GM19463 (cell line): ENCODE measurements around the gene ATG10.
"Not testable (repeated sequence)": the region's sequence is repeated elsewhere in the genome, so short reads cannot be mapped to it uniquely, and the experiment has no call there.

Source experiments
- ATAC-seq: cut with Tn5 transposase; IDR thresholded peaks from one replicate; pipeline ENCODE4 v1.9.1; 2021; ENCODE audit warnings: mild to moderate bottlenecking, moderate library complexity; ENCODE audit not compliant: unreplicated experiment

ATG10 gene

DNA sequence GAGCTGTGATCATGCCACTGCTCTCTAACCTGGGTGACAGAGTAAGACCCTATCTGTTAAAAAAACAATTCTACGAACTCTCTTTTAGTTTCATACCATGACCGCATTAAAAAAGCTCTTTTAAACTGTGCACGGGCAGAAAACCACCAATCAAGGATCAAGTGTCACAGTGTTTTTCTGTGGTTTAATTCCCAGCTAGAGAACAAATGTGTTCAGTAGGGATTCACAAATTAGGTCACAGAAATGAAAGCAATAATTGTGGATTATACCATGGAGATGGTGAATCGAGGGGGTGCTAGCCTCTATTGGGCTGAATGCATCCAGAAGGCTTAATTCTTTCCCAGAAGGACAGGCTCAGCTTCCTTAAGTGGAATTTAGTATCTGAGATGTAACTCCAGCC is 79.1 kb downstream of the ATG10 start:
- no peak for ATAC-seq

DNA sequence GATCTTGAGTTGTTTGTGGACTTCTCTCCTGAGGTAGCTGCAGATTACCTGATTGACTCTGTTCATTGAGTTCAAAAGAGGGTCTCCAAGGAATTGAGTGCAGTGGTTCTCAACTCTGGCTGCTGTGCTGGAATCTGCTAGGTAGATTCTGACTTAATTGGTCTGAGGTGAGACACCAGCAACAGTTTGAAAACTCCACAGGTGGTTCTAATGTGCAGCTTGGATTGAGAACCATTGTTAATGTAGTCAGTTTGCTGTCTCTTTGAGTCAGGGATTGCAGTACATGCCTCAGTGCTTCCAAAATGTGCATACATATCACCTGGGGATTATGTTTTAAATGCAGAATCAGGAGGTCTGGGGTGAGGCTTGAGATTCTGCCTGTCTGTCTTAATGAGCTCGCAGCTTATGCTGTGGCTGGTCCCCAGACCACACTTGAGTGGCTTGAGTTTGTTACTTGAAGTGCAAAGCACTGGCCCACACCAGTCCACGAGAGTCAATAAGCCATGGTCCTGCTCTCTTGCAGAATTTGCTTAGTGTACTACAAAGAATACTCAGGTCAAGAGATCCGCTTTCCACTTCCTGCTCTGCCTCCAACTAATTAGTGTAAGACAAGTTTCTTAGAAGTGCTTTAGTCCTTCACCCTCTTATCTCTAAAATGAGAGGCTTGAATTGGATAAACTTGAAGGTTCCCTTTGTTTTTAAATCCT is 82.3 kb downstream of the ATG10 start:
- no peak for ATAC-seq

DNA sequence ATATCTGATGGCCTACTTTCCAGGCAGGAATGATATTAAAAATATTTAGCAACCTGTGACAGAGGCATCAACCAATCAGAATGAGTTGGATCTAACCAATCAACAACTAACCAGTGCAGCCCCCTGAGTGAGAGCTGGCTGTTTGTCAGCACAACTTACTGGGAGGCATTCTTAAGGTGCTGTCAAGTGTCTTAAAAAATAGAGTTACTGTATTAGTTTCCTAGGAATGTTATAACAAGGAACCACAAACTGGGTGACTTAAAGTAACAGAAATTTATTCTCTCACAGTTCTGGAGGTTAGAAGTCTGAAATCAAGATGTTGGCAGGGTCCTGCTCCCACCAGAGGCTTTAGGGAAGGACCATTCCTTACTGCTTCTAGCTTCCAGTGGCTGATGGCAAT is 85.2 kb downstream of the ATG10 start:
- no peak for ATAC-seq

DNA sequence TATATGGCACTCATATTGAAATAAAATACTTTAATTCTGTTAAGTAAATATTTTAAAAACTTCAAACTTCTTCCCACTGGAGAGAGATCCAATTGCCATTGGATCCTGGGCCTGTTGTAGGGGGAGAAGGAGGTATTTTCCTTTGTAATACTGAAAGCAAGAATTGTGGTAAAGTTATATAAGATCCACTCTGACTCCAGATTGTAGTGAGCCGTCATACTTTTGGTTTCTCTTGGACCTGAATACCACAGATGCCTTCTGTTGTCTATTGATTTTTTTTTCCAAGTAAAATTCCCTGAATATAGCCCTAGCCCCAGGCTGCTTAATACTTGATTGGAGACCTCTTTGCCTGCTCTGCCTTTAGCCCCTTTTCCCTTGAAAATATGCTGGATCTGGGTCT is 86.9 kb downstream of the ATG10 start:
- ATAC-seq: peak; percentile 62

DNA sequence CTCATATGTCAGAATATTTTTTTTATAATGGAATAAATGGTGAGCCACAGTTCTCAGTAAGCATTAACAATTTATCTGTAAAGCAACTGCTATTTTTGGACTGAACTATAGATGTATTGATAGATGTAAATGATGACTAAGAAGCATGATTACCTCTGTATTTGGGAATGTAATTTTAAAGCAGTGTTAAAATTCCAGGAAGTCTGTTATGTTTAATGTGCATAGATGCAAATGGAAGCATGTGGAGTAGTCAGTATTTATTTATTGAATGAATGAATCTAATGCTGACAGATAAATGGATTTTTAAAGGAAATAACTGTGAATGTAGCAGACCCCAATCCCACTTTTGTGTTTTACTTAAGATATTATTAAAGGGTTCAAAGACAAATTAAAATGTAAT is 95.0 kb downstream of the ATG10 start:
- no peak for ATAC-seq

DNA sequence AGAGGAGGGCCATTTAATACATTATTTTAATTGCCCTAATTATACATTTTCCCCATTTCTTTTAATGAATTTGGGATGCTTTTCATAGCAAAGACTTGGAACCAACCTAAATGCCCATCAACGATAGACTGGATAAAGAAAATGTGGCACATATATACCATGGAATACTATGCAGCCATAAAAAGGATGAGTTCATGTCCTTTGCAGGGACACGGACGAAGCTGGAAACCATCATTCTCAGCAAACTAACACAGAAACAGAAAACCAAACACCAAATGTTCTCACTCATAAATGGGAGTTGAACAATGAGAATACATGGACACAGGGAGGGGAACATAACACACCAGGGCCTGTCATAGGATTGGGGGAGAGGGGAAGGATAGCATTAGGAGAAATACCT is 96.2 kb downstream of the ATG10 start:
- not testable (repeated sequence) for ATAC-seq

DNA sequence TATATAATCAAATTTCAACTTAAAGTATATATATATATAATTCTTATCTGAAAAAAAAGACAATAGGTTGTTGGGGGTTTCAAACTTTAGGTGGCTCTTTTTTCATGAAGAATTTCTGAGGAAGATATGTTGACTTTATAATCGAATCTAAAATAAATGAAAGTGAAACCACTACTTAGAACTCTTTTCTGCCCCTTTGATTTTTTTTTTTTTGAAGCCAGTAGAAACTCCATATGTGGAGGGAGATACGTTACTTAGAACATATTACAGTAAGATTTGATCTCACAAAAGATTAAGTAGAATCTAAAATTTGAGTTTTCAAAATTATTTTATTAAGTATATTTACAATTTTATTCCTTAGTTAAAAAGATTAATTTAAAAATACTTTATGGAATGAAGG is 96.9 kb downstream of the ATG10 start:
- no peak for ATAC-seq

DNA sequence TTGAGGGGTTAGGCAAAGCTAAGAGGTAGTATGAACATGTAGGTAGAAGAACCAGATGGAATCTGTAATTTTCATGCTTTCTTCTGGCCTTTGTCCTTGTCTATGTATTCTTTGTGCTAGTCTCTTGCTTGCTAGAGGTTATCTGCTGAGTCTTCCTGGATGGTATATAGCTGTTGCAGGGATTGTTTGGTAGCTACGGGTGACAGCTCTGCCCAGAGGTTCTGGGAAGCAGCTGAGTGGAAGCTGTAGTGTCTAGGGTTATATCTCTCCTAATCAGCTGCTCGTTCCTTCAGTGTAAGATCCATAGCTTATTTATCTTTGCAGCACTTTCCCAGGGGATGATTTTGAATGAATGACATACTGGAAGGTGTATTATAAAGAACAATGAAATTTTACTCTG is 100.3 kb downstream of the ATG10 start:
- no peak for ATAC-seq

DNA sequence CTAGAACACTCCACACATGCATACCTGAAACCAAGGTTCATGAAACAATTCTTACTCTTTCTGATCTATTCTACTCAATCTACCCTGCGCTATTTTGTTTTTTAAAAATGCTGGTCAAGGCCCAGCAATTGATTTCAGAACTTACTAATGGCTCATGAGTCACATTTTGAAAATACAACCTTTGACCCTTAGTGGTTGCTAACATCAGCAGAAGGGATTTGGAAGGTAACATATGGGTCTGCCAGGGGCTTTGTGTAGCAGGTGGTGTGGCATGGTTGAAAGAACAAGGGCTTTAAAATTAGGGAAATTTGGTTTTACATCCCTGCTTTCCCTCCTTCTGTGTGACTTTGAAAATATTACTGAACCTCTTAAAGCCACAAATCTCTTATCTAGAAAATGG is 101.4 kb downstream of the ATG10 start:
- ATAC-seq: no peak

DNA sequence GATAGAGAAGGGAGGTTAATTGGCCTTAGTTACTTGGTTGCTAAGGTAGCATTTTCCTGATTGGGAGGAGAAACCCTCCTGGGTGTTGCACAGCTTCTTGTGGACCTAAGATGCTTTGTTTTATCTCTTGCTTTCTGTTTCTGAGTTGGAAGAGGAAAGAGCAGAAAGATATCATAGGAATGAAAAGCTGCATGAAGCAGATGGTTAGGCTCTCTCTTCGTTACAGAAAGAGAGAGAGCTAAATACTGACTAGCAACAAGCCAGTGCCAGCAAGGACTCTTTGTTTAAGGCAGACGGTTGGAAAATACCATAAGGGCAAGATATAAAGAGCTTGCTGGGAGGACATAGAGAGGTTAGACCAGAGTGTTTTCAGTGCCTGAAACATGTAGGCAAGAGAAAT is 103.1 kb downstream of the ATG10 start:
- no peak for ATAC-seq

DNA sequence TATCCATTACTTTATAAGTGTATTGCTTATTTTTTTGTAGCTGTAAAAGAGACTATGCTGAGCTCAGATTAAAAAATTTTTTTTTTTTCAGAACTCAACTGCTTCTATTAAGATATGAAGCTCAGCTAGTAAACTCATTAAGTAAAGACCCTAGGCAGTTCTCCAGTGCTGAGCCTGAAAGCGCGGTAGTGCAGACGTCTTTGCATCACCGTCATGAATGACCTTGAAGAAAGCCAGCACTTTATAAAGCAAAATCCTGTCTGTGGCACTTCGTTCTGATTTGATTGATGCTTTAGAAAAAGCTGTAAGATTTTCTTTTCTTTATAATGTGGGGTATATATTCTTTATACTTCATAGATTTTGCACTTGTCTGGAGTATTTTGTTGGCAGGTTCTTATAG is 105.7 kb downstream of the ATG10 start:
- no peak for ATAC-seq

DNA sequence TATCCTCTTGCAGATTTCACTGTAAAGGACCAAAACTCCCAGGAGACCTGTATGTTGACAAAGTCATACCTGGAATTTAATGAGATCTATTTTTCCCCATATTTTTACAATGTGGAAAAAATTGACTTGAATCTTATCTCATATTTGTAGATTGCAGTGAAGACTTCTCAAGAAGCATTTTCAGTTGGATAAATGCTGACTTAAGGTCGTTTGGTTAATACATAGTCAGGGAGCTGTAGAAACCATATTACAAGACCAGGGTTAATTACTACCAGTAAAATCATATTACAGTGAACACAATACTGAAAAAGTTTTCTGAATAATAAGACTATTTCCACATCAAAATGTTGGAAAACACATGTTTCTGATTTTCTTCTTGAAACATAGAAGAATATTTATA is 119.8 kb downstream of the ATG10 start:
- ATAC-seq: no peak

DNA sequence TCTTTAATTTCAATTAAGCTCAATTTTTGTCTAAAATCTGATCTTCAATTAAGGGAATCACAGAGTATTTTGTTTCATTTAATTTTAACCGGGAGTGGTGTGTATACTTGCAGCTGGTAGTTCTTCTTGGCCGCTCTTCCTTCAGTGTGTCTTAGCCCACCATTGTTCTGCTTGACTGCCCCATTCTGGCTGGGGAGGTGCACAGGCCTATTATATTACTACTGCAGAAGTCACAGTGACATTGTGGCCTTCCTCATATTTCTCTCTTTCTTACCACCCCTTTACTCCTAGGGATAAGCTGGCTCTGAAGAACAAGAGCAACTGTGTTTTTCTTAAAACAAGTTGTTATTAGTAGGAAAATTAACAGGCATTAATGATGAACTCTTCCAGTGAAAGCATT is 123.7 kb downstream of the ATG10 start:
- no peak for ATAC-seq

DNA sequence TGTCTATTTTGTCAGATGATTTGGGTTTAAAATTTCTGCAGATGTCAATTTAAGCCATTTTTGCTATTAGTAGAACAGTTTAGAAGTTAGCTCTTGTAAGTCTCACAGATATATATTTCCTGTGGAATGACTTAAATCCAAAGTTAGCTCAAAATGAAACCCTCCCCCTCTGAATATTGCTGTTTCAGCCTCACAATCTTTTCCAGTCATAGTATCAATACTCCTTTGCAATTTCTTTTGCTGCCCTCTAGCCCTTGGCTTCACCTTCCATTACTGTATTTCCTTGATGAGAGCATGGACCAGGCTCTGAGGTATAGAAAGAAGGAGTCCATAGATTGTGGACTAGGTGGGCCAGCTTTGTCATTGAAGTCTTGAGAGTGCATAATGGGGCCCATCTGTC is 124.4 kb downstream of the ATG10 start:
- ATAC-seq: no peak

DNA sequence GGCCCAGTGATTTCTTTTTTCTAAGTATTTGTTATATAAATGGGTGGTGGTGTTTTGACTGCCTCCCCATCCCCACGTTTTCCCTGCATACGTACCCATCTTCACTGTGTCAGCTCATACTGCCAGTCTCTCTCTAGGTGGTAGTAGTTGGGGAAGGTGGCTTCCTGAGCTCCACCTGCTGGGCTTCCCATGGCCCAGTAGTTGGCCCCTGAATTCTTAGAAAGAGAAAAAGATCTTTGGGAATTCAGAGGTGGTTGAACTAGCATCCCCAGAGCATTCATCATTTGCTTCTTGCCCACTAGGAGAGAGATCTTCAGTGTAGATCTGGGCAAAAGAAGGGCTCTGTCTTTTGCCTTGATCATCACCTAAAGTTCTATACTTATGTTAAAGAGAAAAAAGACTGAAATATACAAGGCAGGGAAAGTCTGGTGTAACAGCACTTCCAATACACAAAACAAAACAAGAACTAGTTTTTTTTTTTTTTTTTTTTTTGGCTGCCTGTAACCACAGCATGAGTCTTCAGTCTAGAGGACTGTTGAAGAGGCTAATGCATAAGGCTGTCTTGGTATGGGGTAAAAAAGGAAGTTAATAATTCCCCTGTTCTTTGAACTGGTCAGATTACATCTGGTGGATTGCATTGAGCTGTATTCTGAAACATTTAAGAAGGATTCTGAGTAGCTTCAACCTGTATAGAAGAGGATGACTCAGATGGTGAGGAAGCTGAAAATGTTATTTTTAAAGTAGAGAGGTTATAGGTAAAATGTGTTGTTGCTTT is 128.7 kb downstream of the ATG10 start:
- peak; percentile 91 for ATAC-seq

DNA sequence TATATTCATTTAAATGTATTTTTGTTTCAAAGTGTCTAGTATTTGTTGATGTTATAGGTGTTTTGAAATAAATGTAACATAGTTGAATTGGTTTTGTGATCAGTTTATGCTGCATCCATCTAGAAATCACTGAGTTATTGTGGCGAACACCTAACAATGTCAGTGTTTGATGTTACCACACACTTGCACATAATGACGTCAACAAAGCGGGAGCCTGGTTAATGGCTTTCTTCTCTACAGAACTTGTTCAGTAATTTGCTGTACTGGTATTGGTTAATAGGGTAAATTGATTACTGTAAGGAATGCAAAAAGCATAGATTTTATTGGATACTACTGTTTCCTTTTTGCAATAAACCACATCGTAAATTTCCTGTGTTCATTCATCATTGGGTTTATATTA is 133.0 kb downstream of the ATG10 start:
- ATAC-seq: no peak

DNA sequence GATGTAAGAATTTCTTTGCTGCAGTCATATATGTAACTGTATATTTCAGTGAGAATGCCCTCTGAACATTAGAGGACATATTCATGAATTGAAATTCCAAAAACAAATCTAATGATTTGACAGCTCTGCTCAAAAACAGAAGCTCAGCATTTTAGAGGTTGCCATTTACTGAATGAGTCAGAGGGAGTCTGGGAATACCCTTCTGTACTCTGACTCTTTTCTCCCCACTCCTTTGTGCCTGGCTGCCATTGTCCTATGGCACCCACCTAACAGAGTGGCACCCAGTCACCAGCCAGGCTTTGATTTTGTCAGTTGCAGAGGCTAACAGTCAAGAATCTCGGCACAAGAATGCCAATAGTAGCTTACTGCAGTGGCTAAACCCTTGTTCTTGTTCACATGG is 133.6 kb downstream of the ATG10 start:
- peak; percentile 40 for ATAC-seq

DNA sequence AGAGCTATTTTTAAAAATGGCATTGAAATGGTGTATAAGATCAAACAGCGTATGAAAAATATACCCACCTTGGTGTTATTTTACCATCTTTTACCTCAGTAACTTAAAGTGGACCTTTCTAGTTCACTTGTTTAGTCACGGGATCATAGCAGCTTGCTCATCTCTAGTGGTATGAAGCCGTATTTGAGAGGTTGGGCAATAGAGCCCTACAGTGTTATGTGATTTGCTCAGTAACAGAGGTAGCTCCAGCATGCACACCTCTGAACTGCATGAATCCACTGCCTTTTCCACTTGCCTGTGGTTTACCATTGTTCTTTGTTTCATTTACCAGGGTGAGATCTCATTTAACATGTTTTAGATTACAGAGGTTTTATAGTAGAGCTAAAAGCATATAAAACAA is 134.4 kb downstream of the ATG10 start:
- no peak for ATAC-seq

DNA sequence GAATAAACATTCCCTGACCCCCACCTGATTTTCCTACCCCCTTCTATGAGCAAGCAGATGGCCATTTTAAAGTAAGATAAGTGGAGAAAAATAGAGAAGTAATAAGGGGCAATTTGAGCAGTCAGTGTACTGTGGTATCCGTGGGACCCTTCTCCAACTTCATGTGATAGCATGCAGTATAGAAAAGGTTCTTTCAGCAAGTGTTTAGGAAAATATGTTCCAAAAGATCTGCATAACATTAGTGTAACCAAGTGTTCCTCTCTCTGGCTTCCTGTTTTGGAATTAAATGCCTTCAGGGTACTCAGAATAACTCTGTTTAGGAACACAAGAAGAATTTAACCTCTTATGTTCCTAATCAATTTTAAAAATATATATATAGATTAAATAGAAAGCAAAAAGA is 134.9 kb downstream of the ATG10 start:
- ATAC-seq: no peak

DNA sequence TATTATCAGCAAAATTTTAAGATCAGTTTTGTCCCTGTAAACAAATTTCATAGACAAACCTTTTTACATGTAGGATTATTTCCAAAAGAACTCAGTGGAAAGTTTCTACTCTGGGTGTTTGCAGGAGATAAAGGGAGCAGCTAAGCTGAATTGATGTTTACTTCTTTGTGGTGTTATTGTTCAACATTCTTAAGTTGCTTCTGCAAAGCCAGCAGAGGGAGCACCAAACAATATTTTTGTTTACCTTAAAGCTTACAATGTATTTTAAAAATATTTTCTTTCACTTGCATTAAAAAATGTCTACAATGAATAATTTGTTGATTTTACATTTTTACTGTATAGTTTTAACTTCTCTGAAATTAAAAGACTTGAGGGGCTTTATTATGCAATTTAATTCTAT is 135.4 kb downstream of the ATG10 start:
- no peak for ATAC-seq

DNA sequence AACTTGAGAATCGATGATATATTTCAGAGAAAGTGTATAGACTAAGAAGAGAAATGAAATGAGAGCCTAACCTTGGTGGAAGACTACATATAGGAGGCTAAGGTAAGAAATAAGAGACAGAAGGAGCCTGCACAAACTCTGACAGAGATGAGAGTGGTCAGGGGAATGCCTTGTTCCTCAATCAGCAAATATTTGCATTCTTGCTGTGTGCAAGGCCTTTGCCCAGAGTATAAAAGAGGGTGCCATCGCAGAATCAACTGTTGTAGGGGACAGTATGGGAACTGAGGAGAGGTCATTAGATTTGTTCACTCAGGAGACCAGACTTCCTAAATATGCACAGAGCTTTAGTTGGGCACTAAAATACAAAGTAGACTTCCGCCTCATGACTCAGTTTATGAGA is 137.2 kb downstream of the ATG10 start:
- ATAC-seq: no peak

DNA sequence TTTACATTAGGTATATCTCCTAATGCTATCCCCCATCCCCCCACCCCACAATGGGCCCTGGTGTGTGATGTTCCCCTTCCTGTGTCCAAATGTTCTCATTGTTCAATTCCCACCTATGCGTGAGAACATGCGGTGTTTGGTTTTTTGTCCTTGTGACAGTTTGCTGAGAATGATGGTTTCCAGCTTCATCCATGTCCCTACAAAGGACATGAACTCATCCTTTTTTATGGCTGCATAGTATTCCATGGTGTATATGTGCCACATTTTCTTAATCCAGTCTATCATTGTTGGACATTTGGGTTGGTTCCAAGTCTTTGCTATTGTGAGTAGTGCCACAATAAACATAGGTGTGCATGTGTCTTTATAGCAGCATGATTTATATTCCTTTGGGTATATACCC is 138.1 kb downstream of the ATG10 start:
- ATAC-seq: not testable (repeated sequence)

DNA sequence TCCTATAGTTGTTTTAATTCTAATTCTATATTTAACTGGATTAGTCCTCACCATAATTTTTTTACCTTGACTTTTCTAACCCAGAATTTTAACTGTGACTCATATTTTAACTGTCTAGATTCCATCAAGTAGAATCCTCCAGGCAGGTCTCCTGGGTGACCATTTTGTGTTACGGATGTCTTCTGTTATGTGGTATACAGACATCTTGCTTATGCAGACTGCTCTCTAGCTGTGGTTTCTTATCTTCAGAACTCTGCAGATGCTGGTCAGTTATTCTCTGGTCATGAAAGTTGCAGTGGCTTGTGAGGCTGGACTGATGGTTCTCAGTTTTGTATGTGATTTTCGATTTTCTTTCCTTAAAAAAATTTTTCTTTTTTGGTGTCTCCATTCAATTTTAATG is 139.4 kb downstream of the ATG10 start:
- ATAC-seq: peak; percentile 77
